ENCODE data around the gene GALNT15. TPM values are rescaled to one million over a fixed set of nuclear protein-coding genes. Genes with fewer than 3 reads are reported as not detected.
A peak's percentile ranks its signal among the peaks of the same experiment; 100 is the strongest.

GALNT15 gene
- total RNA-seq, 1 donor from 2014 or later = not detected

DNA sequence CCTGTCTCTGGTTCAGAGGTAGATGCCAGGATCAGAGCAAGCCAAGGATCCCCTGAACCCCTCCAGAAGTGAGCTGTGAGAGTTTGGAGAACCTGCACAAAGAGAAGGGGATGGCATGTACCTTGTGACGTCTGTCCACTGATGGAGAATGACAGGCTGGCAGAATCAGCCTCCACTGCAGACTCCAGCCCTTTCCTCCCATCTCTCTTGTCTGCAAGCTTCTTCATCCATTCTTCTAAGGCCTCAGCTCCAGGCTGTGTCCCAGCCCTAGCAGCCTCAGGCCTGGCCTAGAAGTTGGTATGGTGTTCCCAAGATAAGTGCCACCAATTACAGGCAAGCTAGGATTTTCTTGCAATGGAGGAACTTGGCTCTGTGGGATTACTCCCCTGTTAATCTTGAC is 8.6 kb downstream of the GALNT15 start:
- Mint-ChIP-seq H3K36me3 (no peaks in the 10 kb centered on the region), H3K27me3 (ENCODE audit: insufficient read depth, low read depth) (peaks cover 4% of the 10 kb centered on the region), H3K4me1 (peaks cover 31% of the 10 kb centered on the region), H3K9me3 (no peaks in the 10 kb centered on the region), H3K4me3 (no peak overlapping the region), H3K27ac (no peak overlapping the region)
- Histone ChIP-seq H3K9ac (no peak overlapping the region), H3K27ac (no peak overlapping the region), H3K4me3 (no peak overlapping the region), H3K4me2 (no peak overlapping the region), H4K20me1 (ENCODE audit: low read depth) (no peaks in the 10 kb centered on the region), H3K9me3 (ENCODE audit: low read depth) (no peaks in the 10 kb centered on the region), H3K79me2 (ENCODE audit: low read depth) (no peaks in the 10 kb centered on the region), H2AFZ (replicated peaks) (no peak overlapping the region), H3K4me1 (no peaks in the 10 kb centered on the region), H3K36me3 (no peaks in the 10 kb centered on the region), H3K27me3 (no peaks in the 10 kb centered on the region), H3F3A (ENCODE audit: low read depth) (peaks cover 5% of the 10 kb centered on the region)
- TF ChIP-seq EZH2 (IDR thresholded peaks at IDR 0.05) (no peak), EZH2phosphoT487 (IDR thresholded peaks at IDR 0.05) (no peak)
- TF ChIP-seq, protein P1, sequence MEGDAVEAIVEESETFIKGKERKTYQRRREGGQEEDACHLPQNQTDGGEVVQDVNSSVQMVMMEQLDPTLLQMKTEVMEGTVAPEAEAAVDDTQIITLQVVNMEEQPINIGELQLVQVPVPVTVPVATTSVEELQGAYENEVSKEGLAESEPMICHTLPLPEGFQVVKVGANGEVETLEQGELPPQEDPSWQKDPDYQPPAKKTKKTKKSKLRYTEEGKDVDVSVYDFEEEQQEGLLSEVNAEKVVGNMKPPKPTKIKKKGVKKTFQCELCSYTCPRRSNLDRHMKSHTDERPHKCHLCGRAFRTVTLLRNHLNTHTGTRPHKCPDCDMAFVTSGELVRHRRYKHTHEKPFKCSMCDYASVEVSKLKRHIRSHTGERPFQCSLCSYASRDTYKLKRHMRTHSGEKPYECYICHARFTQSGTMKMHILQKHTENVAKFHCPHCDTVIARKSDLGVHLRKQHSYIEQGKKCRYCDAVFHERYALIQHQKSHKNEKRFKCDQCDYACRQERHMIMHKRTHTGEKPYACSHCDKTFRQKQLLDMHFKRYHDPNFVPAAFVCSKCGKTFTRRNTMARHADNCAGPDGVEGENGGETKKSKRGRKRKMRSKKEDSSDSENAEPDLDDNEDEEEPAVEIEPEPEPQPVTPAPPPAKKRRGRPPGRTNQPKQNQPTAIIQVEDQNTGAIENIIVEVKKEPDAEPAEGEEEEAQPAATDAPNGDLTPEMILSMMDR (IDR thresholded peaks at IDR 0.05) = no peak
- no peak for DNase-seq (ENCODE audit: low spot score)

DNA sequence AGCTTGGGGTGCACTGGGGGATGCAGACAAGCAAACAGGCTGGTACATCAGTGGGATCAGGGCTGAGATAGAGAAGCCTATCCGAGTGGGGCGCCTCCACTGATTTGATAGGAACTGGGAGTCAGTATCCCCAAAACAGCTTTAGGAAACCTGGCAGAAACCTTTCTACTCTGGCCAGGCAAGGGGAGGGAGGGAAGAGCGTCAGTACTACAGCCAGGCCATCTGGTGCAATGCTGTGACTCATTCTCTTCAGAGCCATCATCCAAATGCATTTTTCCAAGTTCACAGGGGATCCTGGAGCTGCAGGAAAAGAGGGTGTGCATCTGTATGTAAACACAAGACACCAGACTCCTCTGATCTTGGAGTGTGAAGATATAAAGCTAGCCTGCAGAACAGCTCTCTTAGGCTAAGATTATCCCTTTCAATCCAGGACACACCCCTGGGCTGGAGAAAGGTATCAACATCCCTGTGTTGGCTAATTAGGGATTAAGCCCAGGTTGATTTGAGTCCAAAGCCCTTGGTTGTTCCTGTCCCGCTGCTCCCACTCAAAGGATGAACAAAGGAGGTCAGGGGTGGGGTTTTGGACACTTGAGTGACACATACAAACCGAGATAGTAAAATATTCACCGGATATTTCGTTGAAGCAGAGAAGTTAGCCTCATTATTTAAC is 9.3 kb downstream of the GALNT15 start:
- Mint-ChIP-seq H3K27me3 (ENCODE audit: insufficient read depth, low read depth) (peaks cover 2% of the 10 kb centered on the region), H3K36me3 (no peaks in the 10 kb centered on the region), H3K27ac (no peak overlapping the region), H3K4me3 (no peak overlapping the region), H3K4me1 (peaks cover 27% of the 10 kb centered on the region), H3K9me3 (no peaks in the 10 kb centered on the region)
- no peaks in the 10 kb centered on the region for H3K36me3 ChIP-seq
- peak; percentile 33 for DNase-seq (ENCODE audit: low spot score)
- TF ChIP-seq EZH2phosphoT487 (IDR thresholded peaks at IDR 0.05) = no peak
- no peak for TF ChIP-seq EZH2 (IDR thresholded peaks at IDR 0.05)
- TF ChIP-seq, protein P1 (IDR thresholded peaks at IDR 0.05) = no peak
- no peak overlapping the region for H3K9ac ChIP-seq
- no peak overlapping the region for H3K4me3 ChIP-seq
- H3K79me2 ChIP-seq (ENCODE audit: low read depth) = no peaks in the 10 kb centered on the region
- no peaks in the 10 kb centered on the region for H3K9me3 ChIP-seq (ENCODE audit: low read depth)
- H3K4me1 ChIP-seq = no peaks in the 10 kb centered on the region
- no peaks in the 10 kb centered on the region for H4K20me1 ChIP-seq (ENCODE audit: low read depth)
- peaks cover 5% of the 10 kb centered on the region for H3F3A ChIP-seq (ENCODE audit: low read depth)
- H2AFZ ChIP-seq (replicated peaks) = no peak overlapping the region
- H3K27me3 ChIP-seq = no peaks in the 10 kb centered on the region
- H3K27ac ChIP-seq = no peak overlapping the region
- no peak overlapping the region for H3K4me2 ChIP-seq

DNA sequence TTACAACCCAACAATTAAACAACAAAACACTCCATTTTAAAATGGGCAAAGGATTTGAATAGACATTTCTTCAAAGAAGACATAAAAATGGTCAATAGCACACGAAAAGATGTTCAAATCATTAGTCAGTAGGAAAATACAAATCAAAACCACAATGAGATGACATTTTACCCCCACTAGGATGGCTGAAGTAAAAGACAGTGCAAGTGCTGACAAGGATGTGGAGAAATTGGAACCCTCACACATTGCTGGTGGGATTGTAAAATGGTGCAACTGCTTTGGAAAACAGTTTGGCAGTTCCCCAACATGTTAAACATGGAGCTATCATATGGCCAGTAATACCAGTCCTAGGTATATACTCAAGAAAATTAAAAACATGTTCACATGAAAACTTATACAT is 11.6 kb downstream of the GALNT15 start:
- Mint-ChIP-seq H3K4me3 (no peak overlapping the region), H3K36me3 (no peaks in the 10 kb centered on the region), H3K4me1 (peaks cover 10% of the 10 kb centered on the region), H3K27ac (no peak overlapping the region), H3K9me3 (no peaks in the 10 kb centered on the region), H3K27me3 (ENCODE audit: insufficient read depth, low read depth) (no peaks in the 10 kb centered on the region)
- no peaks in the 10 kb centered on the region for H3F3A ChIP-seq (ENCODE audit: low read depth)
- no peaks in the 10 kb centered on the region for H3K4me1 ChIP-seq
- no peaks in the 10 kb centered on the region for H4K20me1 ChIP-seq (ENCODE audit: low read depth)
- H2AFZ ChIP-seq (replicated peaks) = no peak overlapping the region
- no peaks in the 10 kb centered on the region for H3K9me3 ChIP-seq (ENCODE audit: low read depth)
- TF ChIP-seq EZH2 (IDR thresholded peaks at IDR 0.05) (no peak), EZH2phosphoT487 (IDR thresholded peaks at IDR 0.05) (no peak)
- TF ChIP-seq, protein P1 (IDR thresholded peaks at IDR 0.05) = no peak
- H3K4me3 ChIP-seq = no peak overlapping the region
- no peak overlapping the region for H3K27ac ChIP-seq
- H3K4me2 ChIP-seq = no peak overlapping the region
- no peak overlapping the region for H3K9ac ChIP-seq
- no peaks in the 10 kb centered on the region for H3K36me3 ChIP-seq
- DNase-seq (ENCODE audit: low spot score) = no peak
- H3K27me3 ChIP-seq = no peaks in the 10 kb centered on the region
- no peaks in the 10 kb centered on the region for H3K79me2 ChIP-seq (ENCODE audit: low read depth)
